GM12801 (cell line): ENCODE measurements around the gene ABHD14A.

ENCODE experiments used
- CTCF ChIP-seq: IDR thresholded peaks from one replicate; pipeline ENCODE4 v1.5.1; 2011; ENCODE audit warnings: control low read depth; ENCODE audit not compliant: insufficient read length; ENCODE audit errors: extremely low read depth

ABHD14A gene

GRCh38 chr3:51932471-51933370 is 42.1 kb upstream of the ABHD14A start:
- no peak for TF ChIP-seq CTCF

DNA sequence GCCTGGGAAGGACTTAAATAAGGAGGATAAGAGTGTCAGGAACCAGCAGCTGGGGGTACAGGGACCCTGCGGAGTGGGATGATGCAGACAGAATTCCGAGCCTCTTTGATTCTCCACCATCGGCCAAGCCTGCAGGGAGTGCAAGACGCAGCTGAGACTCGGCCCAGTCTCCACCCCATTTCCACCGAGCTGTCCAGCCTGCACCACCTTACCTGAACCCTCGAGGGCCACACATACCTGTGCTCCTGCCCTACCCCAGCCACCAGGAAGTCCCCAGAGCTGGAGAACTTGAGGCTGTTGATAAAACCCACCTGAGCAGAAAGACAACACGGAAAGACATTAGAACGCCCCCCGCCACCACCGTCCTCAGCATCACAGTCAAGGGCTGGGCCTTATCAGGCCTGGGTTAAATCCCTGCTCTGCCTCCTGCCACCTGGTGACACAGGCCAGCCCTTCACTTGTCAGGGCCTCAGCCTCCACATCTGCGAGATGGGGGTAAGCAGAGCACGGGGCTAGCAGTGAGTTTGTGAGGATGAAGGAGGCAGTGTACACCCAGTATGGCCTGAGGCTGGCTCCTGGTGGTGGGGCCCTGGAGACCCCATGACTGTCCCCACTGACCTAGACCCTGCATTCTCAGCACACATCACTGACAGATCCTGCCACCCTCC is 41.3 kb upstream of the ABHD14A start:
- no peak for TF ChIP-seq CTCF

- no peak for TF ChIP-seq CTCF
These were observed 40.6 kb upstream of the ABHD14A start for GRCh38 chr3:51934139-51934850.

DNA sequence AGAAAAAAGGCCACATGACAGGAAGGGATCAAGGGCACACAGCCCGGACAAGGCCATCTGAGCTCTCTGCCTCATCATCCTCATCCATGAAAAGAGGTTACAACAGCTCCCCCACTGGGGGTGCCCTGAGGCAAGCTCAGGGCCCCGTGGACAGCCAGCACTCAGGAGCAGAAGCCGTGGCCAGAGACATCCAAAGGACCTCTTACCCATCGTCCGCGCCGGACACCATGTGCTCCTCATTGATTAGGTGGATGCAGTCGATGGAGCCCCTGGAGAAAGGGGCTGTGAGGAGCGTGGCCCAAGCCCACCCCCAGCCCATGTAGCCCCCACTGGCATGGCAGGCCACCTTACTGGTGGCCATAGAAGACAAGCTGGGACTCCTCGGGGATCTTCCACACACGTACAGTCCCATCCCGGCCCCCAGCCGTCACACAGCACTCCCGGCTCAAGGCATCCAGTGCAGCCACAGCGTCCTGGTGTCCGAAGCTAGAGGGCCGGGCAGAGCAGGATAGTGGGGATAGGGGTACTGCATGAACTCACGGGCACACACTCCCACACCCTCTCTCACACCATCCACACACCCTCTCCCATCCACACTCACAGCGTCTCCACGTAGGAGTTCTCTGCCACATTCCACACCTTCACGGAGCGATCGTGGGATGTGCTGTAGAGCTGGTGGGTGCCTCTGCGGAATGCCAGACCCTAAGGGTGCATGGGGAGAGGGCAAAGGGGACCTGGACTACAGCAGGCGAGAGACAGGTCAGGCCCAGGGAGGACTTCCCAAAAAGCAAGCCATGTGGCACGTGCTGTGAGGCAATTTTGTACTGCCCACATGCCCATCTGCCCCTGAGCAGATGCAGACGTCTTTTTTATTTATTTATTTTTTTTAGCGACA is 39.6 kb upstream of the ABHD14A start:
- no peak for TF ChIP-seq CTCF

DNA sequence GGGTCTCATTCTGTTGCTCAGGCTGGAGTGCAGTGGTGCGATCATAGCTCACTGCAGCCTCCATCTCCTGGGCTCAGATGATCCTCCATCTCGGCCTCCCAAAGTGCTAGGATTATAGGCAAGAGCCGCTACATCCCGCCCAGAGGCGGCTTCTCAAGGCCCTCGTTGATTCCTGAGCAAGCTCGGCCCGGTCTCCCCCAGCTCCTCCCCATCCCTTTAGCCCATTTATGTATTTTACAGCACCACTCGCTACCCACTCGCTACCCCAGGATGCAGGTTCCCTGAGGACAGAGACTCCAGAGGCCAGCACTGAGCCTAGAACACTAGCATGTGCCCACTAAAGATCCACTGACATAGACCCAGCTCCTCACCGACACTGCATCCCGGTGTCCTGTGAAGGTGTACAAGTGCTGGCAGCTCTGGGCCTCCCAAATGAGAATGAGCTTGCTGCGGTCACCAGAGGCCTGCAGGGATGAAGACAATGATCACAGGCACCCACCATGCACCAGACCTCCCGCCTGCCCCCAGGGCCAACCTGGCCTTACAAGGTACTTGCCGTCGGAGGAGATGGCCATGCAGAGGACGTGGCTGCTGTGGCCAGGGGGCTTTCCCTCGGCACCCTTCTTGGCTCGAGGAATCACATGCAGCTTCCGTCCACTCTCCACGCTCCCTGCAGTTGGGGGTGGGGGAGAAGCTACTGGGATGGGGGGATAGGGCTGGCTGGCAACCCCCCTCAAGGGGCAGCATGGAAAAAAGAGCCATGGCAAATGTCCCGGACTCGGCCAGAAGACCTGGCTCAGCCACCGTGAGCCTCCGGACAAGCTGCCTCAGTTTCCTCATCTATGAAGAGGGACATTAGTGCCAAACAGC is 38.7 kb upstream of the ABHD14A start:
- no peak for TF ChIP-seq CTCF

- TF ChIP-seq CTCF, result no peak
These were observed 37.9 kb upstream of the ABHD14A start for GRCh38 chr3:51937014-51937413.
